Nephron progenitor cell (in vitro differentiated cells): ENCODE data around the gene FRMD6.
A peak's percentile ranks its signal among the peaks of the same experiment; 100 is the strongest.

Experiments used
- DNase-seq: peaks from one replicate; pipeline ENCODE4 v3.0.0; 2021
- H3K27ac Mint-ChIP-seq: 2 replicates; pipeline ENCODE4 v1.8.0; 2021; ENCODE audit warnings: mild to moderate bottlenecking, moderate library complexity, mixed read lengths
- H3K27me3 Mint-ChIP-seq: 2 replicates; pipeline ENCODE4 v1.8.0; 2021; ENCODE audit warnings: mild to moderate bottlenecking, low read depth, mixed read lengths; ENCODE audit not compliant: poor library complexity
- H3K36me3 Mint-ChIP-seq: 2 replicates; pipeline ENCODE4 v1.8.0; 2021; ENCODE audit warnings: low read depth, mixed read lengths
- H3K4me1 Mint-ChIP-seq: 2 replicates; pipeline ENCODE4 v1.8.0; 2021; ENCODE audit warnings: mixed read lengths
- H3K4me3 Mint-ChIP-seq: 2 replicates; pipeline ENCODE4 v1.8.0; 2021; ENCODE audit warnings: mild to moderate bottlenecking, moderate library complexity, mixed read lengths
- H3K9me3 Mint-ChIP-seq: 2 replicates; pipeline ENCODE4 v1.8.0; 2021; ENCODE audit warnings: mild to moderate bottlenecking, moderate library complexity, mixed read lengths
- TF ChIP-seq, protein P1 (sequence below): fragments of 200-600 bp; sonication (generic); IDR thresholded peaks from 2 replicates; pipeline ENCODE4 v1.5.0; 2021; ENCODE audit warnings: antibody characterized with exemption

FRMD6 gene

DNA sequence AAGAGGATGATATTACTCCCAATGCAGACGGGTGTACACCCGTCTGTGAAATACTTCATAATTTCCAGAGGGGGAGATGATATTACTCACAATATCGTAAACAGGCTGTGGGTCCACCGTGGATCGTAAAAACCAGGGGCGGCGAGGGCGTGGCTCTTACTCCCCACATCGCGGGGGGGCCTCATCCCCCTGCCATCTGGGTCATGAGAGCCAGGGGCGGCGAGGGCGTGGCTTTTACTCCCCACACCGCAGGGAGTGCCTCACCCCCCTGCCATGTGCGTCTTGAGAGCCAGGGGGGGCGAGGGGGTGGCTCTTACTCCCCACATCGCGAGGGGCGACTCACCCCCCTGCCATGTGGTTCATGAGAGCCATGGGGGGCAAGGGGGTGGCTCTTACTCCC is 122.5 kb downstream of the FRMD6 start:
- Mint-ChIP-seq H3K27me3 (peaks cover 3% of the 10 kb centered on the region), H3K4me1 (peaks cover 30% of the 10 kb centered on the region), H3K4me3 (no peak overlapping the region), H3K36me3 (no peaks in the 10 kb centered on the region), H3K27ac (no peak overlapping the region), H3K9me3 (no peaks in the 10 kb centered on the region)
- TF ChIP-seq, protein P1, sequence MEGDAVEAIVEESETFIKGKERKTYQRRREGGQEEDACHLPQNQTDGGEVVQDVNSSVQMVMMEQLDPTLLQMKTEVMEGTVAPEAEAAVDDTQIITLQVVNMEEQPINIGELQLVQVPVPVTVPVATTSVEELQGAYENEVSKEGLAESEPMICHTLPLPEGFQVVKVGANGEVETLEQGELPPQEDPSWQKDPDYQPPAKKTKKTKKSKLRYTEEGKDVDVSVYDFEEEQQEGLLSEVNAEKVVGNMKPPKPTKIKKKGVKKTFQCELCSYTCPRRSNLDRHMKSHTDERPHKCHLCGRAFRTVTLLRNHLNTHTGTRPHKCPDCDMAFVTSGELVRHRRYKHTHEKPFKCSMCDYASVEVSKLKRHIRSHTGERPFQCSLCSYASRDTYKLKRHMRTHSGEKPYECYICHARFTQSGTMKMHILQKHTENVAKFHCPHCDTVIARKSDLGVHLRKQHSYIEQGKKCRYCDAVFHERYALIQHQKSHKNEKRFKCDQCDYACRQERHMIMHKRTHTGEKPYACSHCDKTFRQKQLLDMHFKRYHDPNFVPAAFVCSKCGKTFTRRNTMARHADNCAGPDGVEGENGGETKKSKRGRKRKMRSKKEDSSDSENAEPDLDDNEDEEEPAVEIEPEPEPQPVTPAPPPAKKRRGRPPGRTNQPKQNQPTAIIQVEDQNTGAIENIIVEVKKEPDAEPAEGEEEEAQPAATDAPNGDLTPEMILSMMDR, result no peak
- no peak for DNase-seq

DNA sequence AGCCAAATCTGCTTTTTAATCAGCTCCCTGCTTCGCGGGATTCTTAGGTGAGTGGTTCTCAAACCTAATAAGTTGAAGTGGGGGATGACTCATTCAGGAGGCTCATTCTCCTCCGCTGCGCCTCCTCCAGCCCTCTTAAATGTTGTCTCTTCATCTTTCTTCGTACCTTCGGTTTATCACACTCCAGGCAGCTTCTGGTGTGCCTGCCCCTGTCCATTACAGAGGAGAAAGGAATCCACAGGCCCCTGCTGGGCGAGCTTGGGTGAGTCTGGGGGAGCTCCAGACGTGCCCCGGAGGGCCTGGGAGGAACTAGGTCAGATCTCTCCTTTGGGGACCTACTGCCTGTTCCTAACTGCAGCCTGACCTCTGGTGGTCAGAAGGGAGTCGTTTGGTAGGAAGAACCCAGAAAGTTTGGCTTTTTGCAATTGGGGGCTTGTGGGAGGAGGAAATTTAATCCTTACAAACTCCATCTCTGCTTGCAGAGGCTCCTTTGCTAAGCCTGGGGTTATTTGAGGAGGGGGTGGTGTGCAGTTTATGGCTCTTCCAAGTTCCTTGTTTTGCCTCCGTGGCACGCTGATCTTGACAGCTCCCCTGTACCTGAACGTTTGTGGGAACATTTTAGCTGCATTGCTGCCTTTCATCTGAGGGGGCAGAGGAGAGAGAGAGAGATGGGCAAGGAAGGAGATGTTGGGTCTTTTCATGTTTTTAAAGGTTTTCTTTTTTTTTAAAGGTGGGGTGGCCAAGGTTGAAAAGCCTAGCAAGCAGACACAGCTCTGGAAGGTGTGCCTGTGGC is 124.6 kb downstream of the FRMD6 start:
- Mint-ChIP-seq H3K27ac (peak overlapping the region; percentile 91), H3K9me3 (no peaks in the 10 kb centered on the region), H3K4me3 (peak overlapping the region; percentile 54), H3K27me3 (no peaks in the 10 kb centered on the region), H3K4me1 (peaks cover 30% of the 10 kb centered on the region), H3K36me3 (no peaks in the 10 kb centered on the region)
- peak; percentile 62 for DNase-seq
- TF ChIP-seq, protein P1, result peak; percentile 63

DNA sequence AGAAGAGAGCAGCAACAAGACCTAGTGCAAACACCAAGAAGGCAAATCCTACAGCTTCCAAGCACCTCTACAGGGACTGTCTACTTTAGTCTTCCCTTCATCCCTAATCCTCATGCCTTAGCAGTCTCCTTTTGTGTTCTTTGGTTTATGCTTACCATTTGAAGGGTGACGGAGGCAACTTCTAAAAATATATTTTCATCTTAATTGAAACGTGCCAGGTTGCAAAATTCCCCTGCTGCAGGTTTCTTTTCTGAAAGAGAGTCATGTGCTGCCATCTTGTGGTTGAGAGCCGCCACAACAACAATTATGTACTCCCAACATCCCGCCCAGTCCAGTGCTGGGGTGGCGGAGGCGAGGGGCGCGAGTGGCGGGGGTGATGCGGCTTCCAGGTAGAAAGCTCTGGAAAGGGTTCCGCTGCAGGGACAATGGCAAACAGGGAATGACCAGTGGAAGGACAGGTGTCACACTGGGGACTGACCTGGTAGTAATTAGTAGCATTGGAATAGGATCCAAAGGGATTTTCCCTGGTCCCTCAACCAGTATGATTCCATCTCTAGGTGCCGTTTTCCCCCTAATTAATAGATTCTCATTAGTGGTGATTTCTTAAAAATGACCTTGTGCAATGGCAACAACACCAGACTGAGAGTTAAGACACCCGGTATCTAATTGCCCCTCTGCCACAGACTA is 128.4 kb downstream of the FRMD6 start:
- Mint-ChIP-seq H3K4me3 (no peak overlapping the region), H3K27ac (no peak overlapping the region), H3K9me3 (no peaks in the 10 kb centered on the region), H3K4me1 (peaks cover 30% of the 10 kb centered on the region), H3K36me3 (no peaks in the 10 kb centered on the region), H3K27me3 (no peaks in the 10 kb centered on the region)
- peak; percentile 80 for DNase-seq
- TF ChIP-seq, protein P1, result peak; percentile 75
